GM23338 (cell line): ENCODE data around the gene PKDCC. TPM values are rescaled to one million over a fixed set of nuclear protein-coding genes. Genes with fewer than 3 reads are reported as not detected.

Source experiments
- ATAC-seq: fragments of 200-7000 bp; cut with Tn5 transposase; 3 replicates; pipeline ENCODE4 v1.9.1; 2020
- DNase-seq: peaks from one replicate; pipeline ENCODE4 v3.0.0-alpha.2; 2015; ENCODE audit warnings: low spot score
- H2AFZ ChIP-seq: fragments of 200-600 bp; sonication (generic); 2 replicates; pipeline ENCODE4 v1.8.0; 2016; ENCODE audit warnings: antibody characterized with exemption, mild to moderate bottlenecking, moderate library complexity
- H3F3A ChIP-seq: fragments of 200-600 bp; sonication (generic); replicated peaks from 2 replicates; pipeline ENCODE4 v1.8.0; 2017; ENCODE audit warnings: antibody characterized with exemption, mixed run types, low read depth
- H3K27ac ChIP-seq: fragments of 200-600 bp; sonication (generic); 2 replicates; pipeline ENCODE4 v1.6.1; 2016; ENCODE audit warnings: low read depth
- H3K27me3 ChIP-seq: fragments of 200-600 bp; sonication (generic); 2 replicates; pipeline ENCODE4 v1.8.0; 2016; ENCODE audit warnings: mild to moderate bottlenecking, mixed run types, moderate library complexity; ENCODE audit not compliant: insufficient read depth
- H3K36me3 ChIP-seq: fragments of 200-600 bp; sonication (generic); 2 replicates; pipeline ENCODE4 v1.8.0; 2016; ENCODE audit warnings: mild to moderate bottlenecking; ENCODE audit not compliant: insufficient read depth
- H3K4me1 ChIP-seq: fragments of 200-600 bp; sonication (generic); 2 replicates; pipeline ENCODE4 v1.8.0; 2016; ENCODE audit warnings: mild to moderate bottlenecking, moderate library complexity; ENCODE audit not compliant: insufficient read depth
- H3K4me2 ChIP-seq: fragments of 200-600 bp; sonication (generic); 2 replicates; pipeline ENCODE4 v1.7.1; 2017; ENCODE audit warnings: mixed run types
- H3K4me3 ChIP-seq: fragments of 200-600 bp; sonication (generic); 2 replicates; pipeline ENCODE4 v1.6.1; 2016; ENCODE audit warnings: mixed run types
- H3K79me2 ChIP-seq: fragments of 200-600 bp; sonication (generic); replicated peaks from 2 replicates; pipeline ENCODE4 v1.8.0; 2017; ENCODE audit warnings: mild to moderate bottlenecking; ENCODE audit not compliant: insufficient read depth
- H3K9me2 ChIP-seq: fragments of 200-600 bp; sonication (generic); 2 replicates; pipeline ENCODE4 v1.8.0; 2017; ENCODE audit not compliant: insufficient read depth
- H4K20me1 ChIP-seq: fragments of 200-600 bp; sonication (generic); replicated peaks from 2 replicates; pipeline ENCODE4 v1.8.0; 2017; ENCODE audit warnings: mild to moderate bottlenecking; ENCODE audit not compliant: insufficient read depth
- H3K27ac Mint-ChIP-seq: 2 replicates; pipeline ENCODE4 v1.8.0; 2020; ENCODE audit warnings: inconsistent platforms, mild to moderate bottlenecking, moderate library complexity, mixed read lengths
- H3K27me3 Mint-ChIP-seq: 3 replicates; pipeline ENCODE4 v1.8.0; 2022; ENCODE audit warnings: low read depth, mild to moderate bottlenecking, moderate library complexity, mixed read lengths, inconsistent platforms; ENCODE audit not compliant: insufficient read depth, poor library complexity
- H3K36me3 Mint-ChIP-seq: 3 replicates; pipeline ENCODE4 v1.8.0; 2021; ENCODE audit warnings: low read depth, mild to moderate bottlenecking, inconsistent platforms, moderate library complexity, mixed read lengths
- H3K4me1 Mint-ChIP-seq: 3 replicates; pipeline ENCODE4 v1.8.0; 2020; ENCODE audit warnings: mild to moderate bottlenecking, inconsistent platforms, mixed read lengths
- H3K4me3 Mint-ChIP-seq: 3 replicates; pipeline ENCODE4 v1.8.0; 2021; ENCODE audit warnings: moderate library complexity, mild to moderate bottlenecking, inconsistent platforms, mixed read lengths
- H3K9me3 Mint-ChIP-seq: 3 replicates; pipeline ENCODE4 v1.8.0; 2020; ENCODE audit warnings: moderate library complexity, mild to moderate bottlenecking, inconsistent platforms, mixed read lengths
- CREB1 ChIP-seq: fragments of 250-450 bp; sonication (Bioruptor Pico); IDR thresholded peaks from 2 replicates; pipeline ENCODE4 v1.5.0; 2020; ENCODE audit warnings: low read depth, mild to moderate bottlenecking, moderate library complexity
- CTCF ChIP-seq, 2 experiments: fragments of 200-600 bp in 1 of 2; sonication (generic) in 1 of 2; conservative IDR thresholded peaks; 2 replicates each; pipeline versions ENCODE4 v1.5.1 to v1.6.1; 2016 to 2017; ENCODE audit warnings: antibody characterized with exemption in 2 of 2, low read depth in 2 of 2, mild to moderate bottlenecking in 2 of 2, moderate library complexity in 1 of 2
- ETS1 ChIP-seq: IDR thresholded peaks from 2 replicates; pipeline ENCODE4 v1.6.1; 2016; ENCODE audit warnings: antibody characterized with exemption
- EZH2 ChIP-seq: fragments of 200-600 bp; sonication (generic); IDR thresholded peaks from one replicate; pipeline ENCODE4 v1.8.0; 2017; ENCODE audit warnings: antibody characterized with exemption, mild to moderate bottlenecking, low read depth; ENCODE audit not compliant: unreplicated experiment
- EZH2phosphoT487 ChIP-seq: fragments of 200-600 bp; sonication (generic); IDR thresholded peaks from one replicate; pipeline ENCODE4 v1.8.1; 2018; ENCODE audit warnings: antibody characterized with exemption; ENCODE audit not compliant: unreplicated experiment
- JUNB ChIP-seq: IDR thresholded peaks from one replicate; pipeline ENCODE4 v1.6.1; 2016; ENCODE audit warnings: antibody characterized with exemption; ENCODE audit not compliant: unreplicated experiment
- NANOG ChIP-seq: IDR thresholded peaks from 2 replicates; pipeline ENCODE4 v1.6.1; 2016; ENCODE audit warnings: antibody characterized with exemption, borderline replicate concordance
- POLR2AphosphoS5 ChIP-seq: IDR thresholded peaks from 2 replicates; pipeline ENCODE4 v1.6.1; 2016; ENCODE audit warnings: antibody characterized with exemption, low read depth
- REST ChIP-seq: IDR thresholded peaks from one replicate; pipeline ENCODE4 v1.6.1; 2018; ENCODE audit warnings: antibody characterized with exemption; ENCODE audit not compliant: unreplicated experiment
- STAT1 ChIP-seq: IDR thresholded peaks from one replicate; pipeline ENCODE4 v1.6.1; 2016; ENCODE audit warnings: antibody characterized with exemption; ENCODE audit not compliant: unreplicated experiment
- ZNF114 ChIP-seq: fragments of 250-450 bp; sonication (Bioruptor Pico); IDR thresholded peaks from 2 replicates; pipeline ENCODE4 v1.5.0; 2020; ENCODE audit warnings: mild to moderate bottlenecking, moderate library complexity
- ZNF331 ChIP-seq: fragments of 250-450 bp; sonication (Bioruptor Pico); IDR thresholded peaks from 2 replicates; pipeline ENCODE4 v1.5.0; 2020; ENCODE audit warnings: low read depth, mild to moderate bottlenecking, moderate library complexity
- ZNF462 ChIP-seq: fragments of 250-450 bp; sonication (Bioruptor Pico); IDR thresholded peaks from 2 replicates; pipeline ENCODE4 v1.5.0; 2020; ENCODE audit warnings: mild to moderate bottlenecking, moderate library complexity
- polyA plus RNA-seq: library from polyadenylated mRNA; unstranded; fragments of >200 nt; fragmentation: Nextera tagmentation; extraction: Ambion mirVana; gene quantifications from 2 replicates; pipeline ENCODE4 v1.2.1, GENCODE V29; 2016
- total RNA-seq: library from RNA; depleted of rRNA; stranded (reverse); fragments of >200 nt; shearing (Covaris generic); gene quantifications from 2 replicates; pipeline ENCODE4 v1.2.3, GENCODE V29; 2014

The PKDCC gene
- total and polyA plus RNA-seq, 2 experiments from 2014 or later = 7.0 to 44.8 TPM

DNA sequence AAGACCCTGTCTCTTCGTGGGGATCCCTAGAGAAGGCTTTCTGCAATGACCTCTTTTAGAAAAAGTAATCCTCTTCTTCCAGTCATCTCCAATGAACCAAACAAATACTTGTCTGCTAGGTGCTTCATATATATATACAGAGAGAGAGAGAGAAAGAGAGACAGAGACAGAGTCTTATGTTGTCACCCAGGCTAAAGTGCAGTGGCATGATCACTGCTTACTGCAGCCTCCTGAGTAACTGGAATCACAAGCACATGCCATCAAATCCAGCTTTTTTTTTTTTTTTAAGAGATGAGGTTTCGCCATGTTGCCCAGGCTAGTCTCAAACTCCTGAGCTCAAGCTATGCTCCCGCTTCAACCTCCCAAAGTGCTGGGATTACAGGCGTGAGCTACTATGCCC lies 18.6 kb upstream of the PKDCC start:
- Mint-ChIP-seq H3K9me3 (peaks cover 4% of the 10 kb centered on the region; the same call in 2 of the 3 replicates), H3K36me3 (peaks cover 7% of the 10 kb centered on the region), H3K4me3 (peak overlapping the region; percentile 10; the same call in 1 of the 3 replicates), H3K27ac (no peak overlapping the region), H3K27me3 (peaks cover 44% of the 10 kb centered on the region), H3K4me1 (peaks cover 66% of the 10 kb centered on the region)
- H3K4me3 ChIP-seq = no peak overlapping the region
- no peaks in the 10 kb centered on the region for H3K79me2 ChIP-seq
- no peaks in the 10 kb centered on the region for H3K36me3 ChIP-seq
- no peak for ATAC-seq
- no peak for DNase-seq
- peaks cover 20% of the 10 kb centered on the region for H3K27me3 ChIP-seq
- H4K20me1 ChIP-seq = no peaks in the 10 kb centered on the region
- peaks cover 60% of the 10 kb centered on the region for H3K4me1 ChIP-seq
- H3K27ac ChIP-seq = no peak overlapping the region
- H3F3A ChIP-seq = no peaks in the 10 kb centered on the region; the same call in 1 of the 2 replicates
- TF ChIP-seq ZNF114 (no peak), POLR2AphosphoS5 (no peak), ETS1 (no peak), EZH2phosphoT487 (no peak), STAT1 (no peak), JUNB (no peak), ZNF331 (CRISPR knock-in tag) (no peak), CREB1 (CRISPR knock-in tag) (no peak), CTCF (conservative IDR thresholded peaks at IDR 0.05; ENCODE audit: low read depth in 2 of 2) (no peak), REST (no peak), EZH2 (no peak), ZNF462 (CRISPR knock-in tag) (no peak), NANOG (no peak)
- no peak overlapping the region; the same call in 1 of the 2 replicates for H2AFZ ChIP-seq
- H3K4me2 ChIP-seq = no peak overlapping the region
- peaks cover 4% of the 10 kb centered on the region; the same call in 1 of the 2 replicates for H3K9me2 ChIP-seq
